Osteoblast (primary cell): ENCODE measurements around the gene BHLHE40. TPM values are rescaled to one million over a fixed set of nuclear protein-coding genes. Genes with fewer than 3 reads are reported as not detected.

Experiments used
- DNase-seq: peaks from one replicate; pipeline ENCODE4 v3.0.0; 2011; ENCODE audit warnings: low spot score, mixed read lengths; ENCODE audit not compliant: insufficient read length; ENCODE audit errors: missing footprints
- H2AFZ ChIP-seq: 2 replicates; pipeline ENCODE4 v1.6.0; 2011; ENCODE audit warnings: mild to moderate bottlenecking, low read length
- H3K27ac ChIP-seq: 2 replicates; pipeline ENCODE4 v1.5.1; 2011; ENCODE audit warnings: mild to moderate bottlenecking, low read depth, low read length, moderate library complexity
- H3K27me3 ChIP-seq: 2 replicates; pipeline ENCODE4 v1.6.0; 2012; ENCODE audit warnings: mild to moderate bottlenecking, control low read depth, inconsistent platforms, low read length, moderate library complexity; ENCODE audit not compliant: insufficient read depth
- H3K36me3 ChIP-seq: 2 replicates; pipeline ENCODE4 v1.5.1; 2011; ENCODE audit warnings: mild to moderate bottlenecking, low read length, control low read depth, moderate library complexity; ENCODE audit not compliant: insufficient read depth
- H3K4me1 ChIP-seq: 2 replicates; pipeline ENCODE4 v1.5.1; 2011; ENCODE audit warnings: mild to moderate bottlenecking, low read length, control low read depth, moderate library complexity; ENCODE audit not compliant: insufficient read depth
- H3K4me2 ChIP-seq: 2 replicates; pipeline ENCODE4 v1.6.0; 2011; ENCODE audit warnings: mild to moderate bottlenecking, low read length; ENCODE audit not compliant: insufficient read depth
- H3K4me3 ChIP-seq: fragments of 200-600 bp; sonication (generic); 3 replicates; pipeline ENCODE4 v1.5.1; 2012; ENCODE audit warnings: mild to moderate bottlenecking, low read length, inconsistent platforms; ENCODE audit not compliant: insufficient read depth
- H3K79me2 ChIP-seq: 2 replicates; pipeline ENCODE4 v1.6.0; 2012; ENCODE audit warnings: mild to moderate bottlenecking, low read length, control low read depth, inconsistent platforms; ENCODE audit not compliant: insufficient read depth
- H3K9me3 ChIP-seq: 2 replicates; pipeline ENCODE4 v1.5.1; 2011; ENCODE audit warnings: low read depth, low read length, control low read depth
- H4K20me1 ChIP-seq: 2 replicates; pipeline ENCODE4 v1.6.0; 2012; ENCODE audit warnings: mild to moderate bottlenecking, low read length, control low read depth; ENCODE audit not compliant: insufficient read depth
- CTCF ChIP-seq: IDR thresholded peaks from 2 replicates; pipeline ENCODE4 v1.5.1; 2011; ENCODE audit warnings: mild to moderate bottlenecking, low read depth, low read length, moderate library complexity; ENCODE audit errors: extremely low read depth
- total RNA-seq: library from RNA; depleted of rRNA; stranded (reverse); fragments of >200 nt; gene quantifications from 2 replicates; pipeline ENCODE4 v1.2.3, GENCODE V29; 2012

Gene BHLHE40
- total RNA-seq, 1 donor = 70.2 TPM

GRCh38 chr3:4953119-4953518, 26.1 kb upstream of the BHLHE40 start:
- Histone ChIP-seq H3K4me3 (no peak overlapping the region), H4K20me1 (no peaks in the 10 kb centered on the region), H3K79me2 (no peaks in the 10 kb centered on the region), H3K4me1 (peaks cover 17% of the 10 kb centered on the region), H2AFZ (peak overlapping the region; percentile 38), H3K4me2 (no peak overlapping the region), H3K36me3 (no peaks in the 10 kb centered on the region), H3K9me3 (no peaks in the 10 kb centered on the region), H3K27me3 (no peaks in the 10 kb centered on the region), H3K27ac (no peak overlapping the region)
- TF ChIP-seq CTCF = no peak
- no peak for DNase-seq

GRCh38 chr3:4954256-4955000, 24.8 kb upstream of the BHLHE40 start:
- no peak for DNase-seq
- Histone ChIP-seq H3K27me3 (no peaks in the 10 kb centered on the region), H2AFZ (no peak overlapping the region), H3K9me3 (no peaks in the 10 kb centered on the region), H3K4me3 (no peak overlapping the region), H4K20me1 (no peaks in the 10 kb centered on the region), H3K27ac (no peak overlapping the region), H3K4me1 (peaks cover 7% of the 10 kb centered on the region), H3K36me3 (no peaks in the 10 kb centered on the region), H3K4me2 (no peak overlapping the region), H3K79me2 (no peaks in the 10 kb centered on the region)
- TF ChIP-seq CTCF = no peak

- Histone ChIP-seq H3K4me2 (no peak overlapping the region), H3K36me3 (no peaks in the 10 kb centered on the region), H3K27ac (no peak overlapping the region), H2AFZ (no peak overlapping the region), H4K20me1 (no peaks in the 10 kb centered on the region), H3K4me1 (peaks cover 6% of the 10 kb centered on the region), H3K9me3 (no peaks in the 10 kb centered on the region), H3K27me3 (no peaks in the 10 kb centered on the region), H3K4me3 (no peak overlapping the region), H3K79me2 (no peaks in the 10 kb centered on the region)
- DNase-seq = no peak
- no peak for TF ChIP-seq CTCF
Measured at GRCh38 chr3:4956099-4956498, 23.1 kb upstream of the BHLHE40 start.

GRCh38 chr3:4956738-4957137, 22.5 kb upstream of the BHLHE40 start:
- no peak for DNase-seq
- no peak overlapping the region for H3K4me2 ChIP-seq
- H3K36me3 ChIP-seq = no peaks in the 10 kb centered on the region
- H3K27me3 ChIP-seq = no peaks in the 10 kb centered on the region
- no peak for TF ChIP-seq CTCF
- H3K79me2 ChIP-seq = no peaks in the 10 kb centered on the region
- no peaks in the 10 kb centered on the region for H4K20me1 ChIP-seq
- no peak overlapping the region for H3K4me3 ChIP-seq
- no peak overlapping the region for H3K27ac ChIP-seq
- H3K4me1 ChIP-seq = peaks cover 6% of the 10 kb centered on the region
- H2AFZ ChIP-seq = no peak overlapping the region
- H3K9me3 ChIP-seq = no peaks in the 10 kb centered on the region
